Activated CD4-positive, CD25-positive, alpha-beta regulatory T cell (primary cell): Measurements from ENCODE around the gene GPR17.

Experiments
- DNase-seq, 4 experiments: peaks; one replicate each; lab custom pipeline; 2025; lab: John Stamatoyannopoulos, UW

The GPR17 gene

DNA sequence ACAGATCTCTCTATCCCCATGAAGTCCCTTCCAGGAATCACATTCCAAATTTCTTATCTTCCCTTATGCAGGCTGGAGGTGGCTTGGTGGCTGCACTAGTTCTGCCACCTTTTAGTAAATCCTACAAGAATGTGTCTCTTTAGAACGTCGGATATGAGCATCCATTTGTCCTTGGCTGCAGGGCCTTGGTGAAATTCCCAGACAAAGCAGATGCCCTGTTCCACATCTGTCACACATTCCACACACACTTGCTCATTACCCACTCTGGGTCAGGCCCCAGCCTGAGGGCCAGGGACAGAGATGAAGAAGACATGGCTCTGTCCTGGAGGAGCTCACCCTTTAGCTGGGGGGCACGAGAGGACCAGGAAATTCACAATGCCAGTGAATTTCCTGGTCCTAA, 31.2 kb upstream of the GPR17 start:
- no peak for DNase-seq

DNA sequence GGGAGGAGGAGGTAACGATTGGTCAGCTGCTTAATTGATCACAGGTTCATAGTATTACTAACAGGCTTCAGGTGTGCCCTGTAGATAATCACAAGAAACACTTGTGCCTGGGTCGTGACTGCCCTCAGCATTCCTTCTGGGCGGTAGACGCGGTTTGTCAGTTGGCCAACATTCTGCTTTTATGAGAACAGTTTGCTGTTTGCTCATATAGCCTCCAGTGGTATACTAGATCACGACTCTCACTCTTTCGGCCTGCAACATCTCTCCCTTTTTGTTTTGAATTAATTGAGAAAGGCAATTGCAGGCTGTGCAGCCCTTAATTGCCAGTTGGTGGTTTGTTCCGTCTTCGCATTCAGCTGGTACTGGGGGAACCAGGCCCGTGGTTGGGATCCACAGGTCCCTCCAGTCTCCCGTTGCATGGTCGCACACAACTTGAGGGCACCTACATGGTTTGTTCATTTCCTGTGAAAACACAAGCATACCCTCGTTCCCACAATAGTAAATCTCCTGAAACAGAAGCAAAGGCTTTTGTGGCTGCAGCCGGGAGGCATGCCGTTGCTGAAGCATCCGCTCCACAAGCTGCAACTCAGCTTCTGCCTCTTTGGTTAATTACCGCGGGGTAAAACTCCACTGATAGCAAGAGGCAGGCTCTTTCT, 30.3 kb upstream of the GPR17 start:
- no peak for DNase-seq

DNA sequence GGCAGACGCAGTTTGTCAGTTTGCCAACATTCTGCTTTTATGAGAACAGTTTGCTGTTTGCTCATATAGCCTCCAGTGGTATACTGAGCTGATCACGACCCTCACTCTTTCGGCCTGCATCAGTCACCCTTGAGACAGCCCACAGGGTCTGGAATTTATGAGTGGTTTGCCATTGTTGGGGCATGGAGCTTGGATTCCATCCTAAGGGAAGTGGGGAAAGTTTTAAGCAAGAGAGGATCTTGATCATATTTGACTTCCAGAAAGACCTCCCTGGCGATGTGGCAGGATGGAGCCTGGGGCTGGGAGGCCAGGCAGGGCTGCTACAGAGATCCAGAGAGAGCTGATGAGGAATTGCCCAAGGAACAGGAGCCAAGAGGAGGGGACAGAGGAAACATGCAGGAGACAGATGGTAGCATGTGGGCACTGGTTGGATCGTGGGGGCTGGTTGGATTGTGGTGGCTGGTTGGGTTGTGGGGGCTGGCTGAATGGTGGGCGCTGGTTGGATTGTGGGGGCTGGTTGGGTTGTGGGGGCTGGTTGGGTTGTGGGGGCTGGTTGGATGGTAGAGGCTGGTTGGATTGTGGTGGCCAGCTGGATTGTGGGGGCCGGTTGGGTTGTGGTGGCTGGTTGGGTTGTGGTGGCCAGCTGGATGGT, 27.3 kb upstream of the GPR17 start:
- no peak for DNase-seq

DNA sequence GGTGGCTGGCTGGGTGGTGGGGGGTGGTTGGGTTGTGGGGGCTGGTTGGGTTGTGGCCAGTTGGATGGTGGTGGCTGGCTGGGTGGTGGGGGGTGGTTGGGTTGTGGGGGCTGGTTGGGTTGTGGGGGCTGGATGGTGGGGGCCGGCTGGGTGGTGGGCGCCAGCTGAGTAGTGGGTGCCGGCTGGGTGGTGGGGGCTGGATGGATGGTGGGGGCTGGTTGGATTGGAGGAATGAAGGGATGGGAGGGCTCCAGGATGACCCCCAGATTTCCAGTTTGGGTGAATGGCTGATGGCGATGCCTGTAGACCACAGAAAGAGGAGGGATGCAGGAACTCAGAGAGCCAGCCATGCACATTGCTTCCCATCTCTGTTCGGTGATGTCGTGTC, 26.8 kb upstream of the GPR17 start:
- no peak for DNase-seq

DNA sequence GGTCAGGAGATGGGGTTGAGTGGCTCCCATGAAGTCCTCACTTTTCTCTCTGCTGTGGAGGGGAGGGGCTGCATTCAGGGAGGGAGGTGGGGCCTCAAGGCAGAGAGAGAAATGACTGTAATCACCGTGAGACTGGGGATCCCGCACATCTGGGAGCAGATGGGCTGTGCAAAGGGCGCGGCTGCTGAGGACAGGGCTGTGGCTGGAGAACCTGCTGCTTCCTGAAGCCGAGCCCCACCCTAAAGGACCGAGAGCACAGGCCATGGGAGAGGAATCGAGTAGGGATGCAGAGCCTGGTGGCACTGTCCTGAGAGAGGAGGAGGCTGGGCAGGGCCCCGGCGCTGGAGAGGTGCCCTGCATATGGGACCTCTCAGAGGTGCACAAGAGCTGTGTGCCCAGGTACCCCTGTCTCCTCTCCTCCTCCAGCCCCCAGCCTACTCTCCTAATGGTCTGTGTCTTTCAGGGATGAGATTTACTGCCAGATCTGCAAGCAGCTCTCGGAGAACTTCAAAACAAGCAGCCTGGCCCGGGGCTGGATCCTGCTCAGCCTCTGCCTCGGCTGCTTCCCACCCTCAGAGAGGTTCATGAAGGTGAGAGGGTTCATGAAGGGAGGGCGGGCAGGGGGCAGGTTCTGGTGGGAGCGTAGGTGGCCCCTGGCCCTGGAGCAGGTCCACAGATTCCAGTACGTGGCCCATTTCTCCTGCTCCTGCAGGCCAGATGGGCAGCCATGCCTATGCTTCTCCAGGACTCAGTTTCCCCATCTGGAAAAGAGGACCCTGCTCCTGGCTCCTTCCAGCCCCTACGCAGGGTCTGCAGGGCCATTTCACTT, 25.9 kb upstream of the GPR17 start:
- no peak for DNase-seq

DNA sequence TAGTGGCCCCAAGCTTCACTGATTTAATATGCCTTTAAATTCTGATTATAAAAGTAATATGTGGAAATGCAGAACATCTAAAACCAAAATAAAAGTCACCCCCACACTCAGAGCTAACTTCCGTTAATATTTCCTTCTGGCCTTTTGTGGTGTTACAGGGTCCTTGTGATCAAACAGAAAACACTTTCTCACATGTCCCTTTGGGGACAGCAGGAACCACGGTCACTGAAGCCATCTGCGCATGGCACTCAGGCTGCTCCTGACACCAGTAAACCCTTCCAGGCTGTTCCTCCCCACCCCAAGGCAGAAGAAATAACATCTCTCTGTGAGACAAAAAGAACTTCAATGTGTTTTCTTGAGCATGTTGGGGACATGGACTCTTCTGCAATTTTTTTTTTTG, 25.1 kb upstream of the GPR17 start:
- DNase-seq = no peak

DNA sequence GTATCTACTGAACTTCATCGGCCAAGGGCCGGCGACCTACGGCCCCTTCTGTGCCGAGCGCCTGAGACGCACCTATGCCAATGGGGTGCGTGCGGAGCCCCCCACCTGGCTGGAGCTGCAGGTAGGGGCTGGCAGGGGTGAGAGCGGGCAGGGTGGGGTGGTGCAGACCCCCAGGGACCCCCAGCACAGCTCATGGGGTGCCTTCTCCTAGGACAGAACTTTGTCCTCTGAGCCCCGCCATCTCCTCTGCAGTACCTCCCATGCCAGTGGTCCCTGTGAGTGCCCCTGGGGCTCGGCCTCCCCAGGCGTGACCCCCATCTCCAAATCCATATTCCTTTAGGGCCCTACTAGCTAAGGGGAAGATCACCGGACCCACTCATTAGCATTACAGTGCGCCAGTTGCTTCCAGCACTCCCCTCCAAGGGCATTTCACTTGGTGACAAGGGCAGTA, 23.9 kb upstream of the GPR17 start:
- DNase-seq = no peak

DNA sequence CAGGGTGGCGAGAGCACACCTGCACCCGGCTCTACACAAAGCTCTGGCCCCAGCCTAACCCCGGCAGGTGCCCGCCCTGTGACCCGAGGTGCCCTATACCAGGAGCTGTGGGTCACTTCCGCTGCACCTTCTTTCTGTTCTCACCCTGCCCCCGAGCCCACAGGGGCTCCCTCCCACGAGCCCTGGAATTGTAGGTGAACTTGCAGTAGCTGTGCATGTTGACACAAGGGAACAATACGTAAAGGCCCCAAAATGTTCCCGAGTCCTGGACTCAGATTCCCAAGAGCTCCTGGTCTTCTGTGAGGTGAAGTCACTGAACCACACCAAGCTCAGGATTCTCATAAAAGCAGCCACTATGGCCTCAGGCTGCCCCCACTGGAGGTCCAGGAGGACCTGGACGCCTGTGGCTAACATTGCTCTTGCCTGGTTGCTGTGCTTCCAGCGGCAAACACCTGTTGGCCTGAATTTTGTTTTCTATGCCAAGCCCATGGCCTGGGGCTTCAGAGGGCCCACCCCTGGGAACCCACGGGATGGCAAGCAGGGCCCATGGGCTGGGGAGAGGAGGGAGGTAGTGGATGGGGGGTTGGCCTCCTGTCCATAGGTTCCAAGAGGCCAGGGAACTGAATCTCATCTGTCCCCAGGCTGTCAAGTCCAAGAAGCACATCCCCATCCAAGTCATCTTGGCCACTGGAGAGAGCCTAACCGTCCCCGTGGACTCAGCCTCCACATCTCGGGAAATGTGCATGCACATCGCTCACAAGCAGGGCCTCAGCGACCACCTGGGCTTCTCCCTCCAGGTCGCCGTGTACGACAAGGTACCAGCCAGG, 23.2 kb upstream of the GPR17 start:
- no peak for DNase-seq

DNA sequence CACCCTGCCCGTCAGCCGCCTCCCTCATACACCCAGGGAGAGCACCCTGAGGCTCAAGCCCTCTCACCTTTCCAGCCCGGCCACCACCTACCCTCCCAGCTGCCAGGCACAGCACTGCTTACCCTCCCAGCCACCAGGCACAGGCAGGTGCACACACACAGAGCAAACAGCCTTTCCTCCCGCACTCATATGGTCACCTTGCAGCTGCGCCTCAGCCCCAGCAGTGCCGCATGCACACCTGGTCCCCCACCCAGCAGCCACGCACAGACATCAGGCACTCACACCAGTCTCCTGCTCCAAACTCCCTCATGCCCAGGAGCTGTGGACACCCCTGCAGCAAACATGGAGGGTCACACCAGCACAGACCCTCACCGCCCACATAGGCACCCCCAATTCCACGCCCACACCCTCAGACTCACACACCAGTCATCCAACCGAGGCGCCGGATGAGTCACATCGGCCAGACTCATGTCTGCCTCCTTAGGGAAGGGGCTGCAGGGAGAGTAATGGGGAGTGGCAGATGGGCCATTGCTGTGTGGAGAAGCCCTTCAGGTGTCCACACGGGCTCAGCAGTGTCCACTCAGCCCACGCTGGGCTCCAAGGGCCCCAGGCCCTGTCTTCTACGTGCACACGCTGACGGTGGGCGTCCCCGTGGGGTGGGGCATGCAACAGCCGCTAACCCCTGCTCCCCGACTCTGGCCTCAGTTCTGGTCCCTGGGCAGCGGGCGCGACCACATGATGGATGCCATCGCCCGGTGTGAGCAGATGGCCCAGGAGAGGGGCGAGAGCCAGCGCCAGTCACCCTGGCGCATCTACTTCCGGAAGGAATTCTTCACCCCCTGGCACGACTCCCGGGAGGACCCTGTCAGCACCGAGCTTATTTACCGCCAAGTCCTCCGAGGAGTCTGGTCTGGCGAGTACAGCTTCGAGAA, 22.3 kb upstream of the GPR17 start:
- no peak for DNase-seq

DNA sequence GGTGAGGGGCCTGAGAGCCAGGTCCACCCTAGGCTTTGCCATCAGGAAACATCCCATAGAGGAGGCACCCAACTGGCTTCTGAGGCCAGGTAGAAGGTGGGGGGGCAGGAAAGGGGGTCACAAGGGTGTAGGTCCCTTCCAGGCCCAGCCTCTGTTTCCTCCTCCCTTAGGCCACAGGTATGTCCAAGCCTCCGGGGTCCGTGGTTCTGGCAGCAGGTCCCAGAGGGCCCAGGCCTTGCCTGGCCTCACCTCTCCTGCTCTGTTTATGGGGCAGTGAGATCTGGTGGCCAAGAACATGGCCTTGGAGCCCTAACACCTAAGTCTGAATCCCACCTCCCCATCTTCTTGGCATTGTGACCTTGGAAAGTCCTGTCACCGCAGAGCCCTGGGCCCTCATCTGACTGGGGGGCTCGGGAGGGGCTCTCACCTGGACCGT, 21.6 kb upstream of the GPR17 start:
- no peak for DNase-seq

DNA sequence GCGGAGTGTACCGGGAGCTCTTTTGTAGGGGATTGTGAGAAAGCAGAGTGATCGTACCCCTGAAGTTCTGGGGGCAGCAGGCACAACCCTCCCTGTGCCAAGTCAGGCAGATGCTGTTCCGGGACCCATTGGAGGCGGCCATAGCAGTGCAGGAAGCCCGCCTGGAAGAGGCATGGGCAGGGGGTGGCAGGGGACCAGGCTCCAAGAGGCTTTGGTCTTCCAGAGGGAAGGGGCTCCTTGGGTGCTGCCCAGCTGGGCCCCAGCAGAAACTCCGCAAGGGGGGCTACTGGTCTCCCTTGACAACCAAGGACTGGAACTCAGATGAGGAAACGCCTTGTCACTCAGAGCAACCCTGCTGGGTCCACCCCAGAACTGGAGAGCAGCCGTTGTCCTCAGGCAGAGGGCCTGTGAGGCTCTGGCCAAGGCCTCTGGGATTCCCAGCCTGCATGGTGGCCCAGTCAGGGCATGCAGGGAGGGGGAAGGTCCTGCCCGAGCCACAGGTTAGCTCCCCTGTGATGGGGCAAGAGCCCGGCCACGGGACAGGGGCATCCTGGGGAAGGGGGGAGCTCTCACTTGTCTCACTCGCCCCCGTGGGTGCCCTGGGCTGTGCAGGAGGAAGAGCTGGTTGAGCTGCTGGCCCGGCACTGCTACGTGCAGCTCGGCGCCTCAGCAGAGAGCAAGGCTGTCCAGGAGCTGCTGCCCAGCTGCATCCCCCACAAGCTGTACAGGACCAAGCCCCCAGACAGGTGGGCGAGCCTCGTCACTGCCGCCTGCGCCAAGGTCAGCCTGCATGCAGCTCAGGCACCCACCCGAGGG, 21.0 kb upstream of the GPR17 start:
- no peak for DNase-seq

DNA sequence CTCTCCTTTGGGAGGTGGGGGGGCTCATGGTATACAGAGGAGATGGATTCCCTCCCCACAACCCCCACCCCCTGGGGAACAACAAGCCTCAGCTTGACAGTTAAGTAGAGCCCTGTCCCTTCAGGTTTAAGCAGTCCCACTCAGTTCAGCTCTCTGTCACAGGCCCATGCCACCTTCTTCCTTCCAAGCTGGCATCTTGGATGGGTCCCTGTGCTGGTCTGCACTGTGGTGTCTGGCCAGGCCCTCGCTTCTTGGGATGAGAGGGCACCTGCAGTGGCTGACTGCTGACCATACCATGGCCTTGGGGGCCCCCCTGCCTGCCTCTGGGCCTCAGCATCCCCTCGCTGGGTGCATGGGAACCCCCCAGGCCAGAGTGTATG, 20.4 kb upstream of the GPR17 start:
- DNase-seq = no peak

DNA sequence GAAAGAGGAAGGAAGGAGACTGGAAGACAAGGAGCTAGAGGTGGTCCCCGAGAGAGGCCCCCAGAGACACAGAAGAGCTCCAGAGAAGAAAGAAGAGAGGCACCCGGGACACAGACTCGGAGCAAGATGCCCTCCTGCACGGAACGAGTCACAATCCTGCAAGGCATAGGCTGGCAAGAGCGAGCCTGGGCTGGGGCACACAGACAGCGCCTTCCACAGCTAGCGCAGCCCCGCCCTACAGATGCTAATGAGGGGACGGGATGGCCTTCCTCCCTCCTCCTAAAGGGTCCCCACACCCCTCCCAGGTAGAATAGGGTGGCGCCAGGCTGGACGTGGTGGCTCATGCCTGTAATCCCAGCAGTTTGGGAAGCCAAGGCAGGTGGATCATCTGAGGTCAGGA, 19.8 kb upstream of the GPR17 start:
- no peak for DNase-seq

DNA sequence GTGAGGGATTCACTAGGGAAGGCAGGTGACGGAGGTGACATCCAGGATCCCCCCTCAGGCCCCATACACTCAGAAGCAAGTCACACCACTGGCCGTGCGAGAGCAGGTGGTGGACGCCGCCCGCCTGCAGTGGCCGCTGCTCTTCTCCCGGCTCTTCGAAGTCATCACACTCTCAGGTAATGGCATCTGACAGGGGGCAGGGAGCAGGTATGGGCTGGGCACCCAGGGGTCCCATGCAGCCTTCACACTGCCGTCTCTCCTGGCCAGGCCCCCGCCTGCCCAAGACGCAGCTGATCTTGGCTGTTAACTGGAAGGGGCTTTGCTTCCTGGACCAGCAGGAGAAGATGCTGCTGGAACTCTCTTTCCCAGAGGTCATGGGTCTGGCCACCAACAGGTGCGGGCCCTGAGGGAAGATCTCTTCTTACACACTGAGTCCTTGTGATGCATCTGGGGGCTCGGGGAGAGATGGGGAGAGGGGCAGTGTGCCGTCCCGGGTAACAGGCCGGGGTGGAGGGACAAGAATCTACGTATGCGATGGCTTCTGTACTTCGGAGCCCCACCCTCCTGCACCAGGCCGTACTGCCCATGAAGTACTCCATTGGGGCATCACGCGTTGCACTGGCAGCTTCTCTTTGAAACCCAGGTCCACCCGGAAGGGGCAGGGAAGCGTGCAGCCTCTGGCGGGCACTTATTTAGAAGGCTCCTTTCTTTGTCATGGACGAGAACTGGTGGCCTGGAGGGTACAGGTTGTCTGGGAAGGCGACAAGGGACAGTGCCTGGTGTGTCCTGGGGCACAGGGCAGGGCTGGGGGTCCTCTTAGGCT, 18.8 kb upstream of the GPR17 start:
- DNase-seq = no peak

DNA sequence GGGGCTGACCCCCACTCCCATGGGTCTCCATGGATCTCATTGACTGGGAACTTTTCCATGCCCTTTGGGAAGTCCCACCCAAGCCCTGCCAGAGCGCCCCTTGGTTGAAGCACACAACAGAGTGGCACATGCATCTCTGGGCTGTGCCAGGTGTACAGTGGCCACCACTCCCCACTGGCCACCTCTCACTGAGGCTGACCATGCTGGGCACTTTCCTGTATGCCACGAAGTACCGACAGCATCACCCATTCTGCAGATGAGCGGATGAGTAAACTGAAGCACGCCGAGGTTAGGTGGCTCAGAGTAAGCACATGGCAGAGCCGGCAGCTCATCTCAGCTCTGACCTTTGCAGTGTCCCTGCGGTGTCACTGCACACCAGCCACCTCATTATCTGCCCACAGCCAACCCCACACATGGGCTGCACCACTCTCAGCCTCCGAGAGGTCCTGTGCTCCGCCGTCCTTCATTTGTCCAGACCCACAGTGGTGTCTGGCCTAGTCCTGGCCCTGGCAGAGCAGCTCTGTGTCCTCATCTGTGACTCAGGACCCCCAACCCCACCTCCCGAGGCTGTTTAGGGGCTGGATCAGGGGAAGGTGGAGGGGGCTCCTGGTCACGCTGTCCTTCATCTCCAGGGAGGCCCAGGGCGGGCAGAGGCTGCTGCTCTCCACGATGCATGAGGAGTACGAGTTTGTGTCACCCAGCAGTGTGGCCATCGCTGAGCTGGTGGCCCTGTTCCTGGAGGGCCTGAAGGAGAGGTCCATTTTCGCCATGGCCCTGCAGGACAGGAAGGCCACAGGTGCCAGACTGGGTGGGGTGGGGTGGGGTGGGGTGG, 18.0 kb upstream of the GPR17 start:
- DNase-seq = no peak

DNA sequence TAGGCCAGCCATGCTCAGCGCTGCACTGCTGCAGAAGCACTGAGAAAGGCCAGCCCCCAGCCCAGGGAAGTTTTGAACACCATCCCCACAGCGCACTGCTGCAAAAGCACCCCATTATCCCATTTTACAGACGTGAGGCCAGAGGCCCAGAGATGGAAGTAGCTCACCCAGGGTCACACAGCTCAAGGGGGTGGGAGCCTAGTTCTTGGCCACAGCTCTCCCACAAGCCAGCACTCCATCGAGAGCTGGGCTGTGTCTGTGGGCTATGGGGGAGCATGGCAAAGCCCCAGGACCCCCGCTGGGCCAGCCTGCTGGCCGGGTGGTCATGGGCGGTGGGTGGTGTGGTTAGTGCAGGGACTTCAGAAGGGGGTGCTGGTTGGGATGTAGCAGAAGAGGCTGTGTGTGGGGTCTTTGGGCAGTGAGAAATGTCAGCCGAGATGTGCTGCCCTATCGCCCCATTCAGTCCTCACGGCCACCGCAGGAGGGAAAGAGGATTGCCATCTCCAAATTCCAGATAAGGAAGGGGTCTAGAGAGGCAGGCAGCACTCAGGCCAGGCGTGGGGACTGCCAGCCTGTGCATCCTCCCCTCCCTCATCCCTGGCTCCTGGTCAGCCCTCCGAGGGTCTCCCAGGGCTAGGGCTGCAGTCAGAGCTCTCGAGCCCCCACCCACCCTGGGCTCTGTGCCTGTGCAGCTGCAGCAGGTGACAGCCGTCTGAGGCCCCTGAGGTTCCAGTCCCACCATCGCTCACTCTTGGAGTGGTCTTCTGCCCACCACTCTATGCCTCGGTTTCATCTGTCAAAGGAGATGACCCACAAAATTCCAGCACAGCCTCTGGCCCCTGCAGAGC, 17.0 kb upstream of the GPR17 start:
- no peak for DNase-seq

DNA sequence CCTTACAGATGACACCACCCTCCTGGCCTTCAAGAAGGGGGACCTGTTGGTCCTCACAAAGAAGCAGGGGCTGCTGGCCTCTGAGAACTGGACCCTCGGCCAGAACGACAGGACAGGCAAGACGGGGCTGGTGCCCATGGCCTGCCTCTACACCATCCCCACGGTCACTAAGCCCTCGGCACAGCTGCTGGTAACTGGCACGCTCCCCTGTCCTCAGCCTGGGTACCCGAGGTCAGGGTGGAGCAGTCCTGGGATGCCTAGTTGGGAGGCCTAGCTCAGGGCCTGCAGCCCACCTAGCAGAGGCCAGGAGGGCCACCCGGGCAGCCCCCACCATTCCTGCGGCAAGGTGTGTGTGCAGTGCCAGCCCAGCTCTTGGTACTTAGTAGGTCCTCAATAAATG, 16.3 kb upstream of the GPR17 start:
- DNase-seq = no peak
